SK-N-SH (cell line): ENCODE results near the gene VAMP2. TPM values are rescaled to one million over a fixed set of nuclear protein-coding genes. Genes with fewer than 3 reads are reported as not detected.

Source experiments
- CTCF ChIP-seq: fragments of 200-600 bp; sonication (generic); IDR thresholded peaks from 2 replicates; pipeline ENCODE4 v1.6.1; 2017; ENCODE audit warnings: antibody characterized with exemption, mild to moderate bottlenecking, moderate library complexity
- EP300 ChIP-seq, 2 experiments: IDR thresholded peaks; 2 replicates each; pipeline versions ENCODE4 v1.4.0 to v1.6.1; 2012; ENCODE audit warnings: borderline replicate concordance in 1 of 2, low read depth in 1 of 2, low read length in 1 of 2
- EZH2phosphoT487 ChIP-seq: fragments of 200-600 bp; sonication (generic); IDR thresholded peaks from 2 replicates; pipeline ENCODE4 v1.6.1; 2017; ENCODE audit warnings: low read depth, mixed run types, mild to moderate bottlenecking, antibody characterized with exemption, moderate library complexity, borderline replicate concordance
- FOXM1 ChIP-seq: IDR thresholded peaks from 2 replicates; pipeline ENCODE4 v1.4.0; 2012; ENCODE audit warnings: low read depth, mild to moderate bottlenecking
- IRF3 ChIP-seq: fragments of 150-350 bp; IDR thresholded peaks from 2 replicates; pipeline ENCODE4 v1.6.1; 2016; ENCODE audit warnings: mild to moderate bottlenecking, low read depth, low read length
- MEF2A ChIP-seq: IDR thresholded peaks from 2 replicates; pipeline ENCODE4 v1.4.0; 2012; ENCODE audit warnings: low read depth, borderline replicate concordance
- NRF1 ChIP-seq: IDR thresholded peaks from 2 replicates; pipeline ENCODE4 v1.6.1; 2012; ENCODE audit warnings: low read depth, mild to moderate bottlenecking, low read length
- RCOR1 ChIP-seq: fragments of 150-350 bp; IDR thresholded peaks from 2 replicates; pipeline ENCODE4 v1.6.1; 2017; ENCODE audit warnings: antibody characterized with exemption, low read length
- REST ChIP-seq: IDR thresholded peaks from 2 replicates; pipeline ENCODE4 v1.6.1; 2012; ENCODE audit warnings: mild to moderate bottlenecking, low read depth, low read length, moderate library complexity
- SIN3A ChIP-seq: IDR thresholded peaks from 2 replicates; pipeline ENCODE4 v1.6.1; 2012; ENCODE audit warnings: low read depth, mild to moderate bottlenecking, low read length, moderate library complexity, borderline replicate concordance
- YY1 ChIP-seq: IDR thresholded peaks from 2 replicates; pipeline ENCODE4 v1.4.0; 2012; ENCODE audit warnings: low read depth, mild to moderate bottlenecking
- ZBTB33 ChIP-seq: IDR thresholded peaks from 2 replicates; pipeline ENCODE4 v1.4.0; 2012; ENCODE audit warnings: low read depth, borderline replicate concordance
- polyA plus RNA-seq, 3 experiments: library from polyadenylated mRNA; depleted of rRNA; stranded (reverse); fragments of >200 nt; gene quantifications; 2 replicates each; pipeline ENCODE4 v1.2.3, GENCODE V29; 2012

The VAMP2 gene
- polyA plus RNA-seq, 1 of the 3 experiments (the other 2 are of a cell fraction) = 42.0 TPM

- TF ChIP-seq CTCF = peak; percentile 49
- no peak for TF ChIP-seq ZBTB33
- TF ChIP-seq FOXM1 = no peak
- no peak for TF ChIP-seq EZH2phosphoT487
- no peak for TF ChIP-seq REST
- no peak for TF ChIP-seq SIN3A
- no peak for TF ChIP-seq MEF2A
- TF ChIP-seq RCOR1 = no peak
- no peak for TF ChIP-seq IRF3
- TF ChIP-seq NRF1 = no peak
- no peak for TF ChIP-seq EP300 (IDR thresholded peaks at IDR 0.05; ENCODE audit: borderline replicate concordance in 1 of 2, low read depth in 1 of 2, low read length in 1 of 2)
- peak; percentile 53; the same call in 1 of the 2 replicates for TF ChIP-seq YY1
Measured at GRCh38 chr17:8120520-8121406, 42.0 kb downstream of the VAMP2 start (continued).
